HepG2 (cell line): Measurements from ENCODE around the gene EPM2A. TPM values are rescaled to one million over a fixed set of nuclear protein-coding genes. Genes with fewer than 3 reads are reported as not detected.

ENCODE experiments used
- ATAC-seq: fragments of 200-7000 bp; cut with Tn5 transposase; 3 replicates; pipeline ENCODE4 v1.9.1; 2020; ENCODE audit warnings: mild to moderate bottlenecking, moderate library complexity
- BruUV-seq: library from RNA; stranded (reverse); fragments of 400-500 nt; replicated peaks from 2 replicates; lab custom pipeline; 2021; lab: Mats Ljungman, UMichigan
- CTCF ChIA-PET: fragments of 300-600 bp; formaldehyde crosslinking; extraction: SDS; loops from one replicate; lab custom pipeline; 2021; ENCODE audit warnings: low total read pairs, inconsistent platforms, low intra/inter-chr PET ratio; lab: Yijun Ruan, JAX
- POLR2A ChIA-PET: fragments of 350-600 bp; sonication (Branson Sonifier 250); formaldehyde crosslinking; loops from one replicate; lab custom pipeline; 2020; ENCODE audit warnings: antibody characterized with exemption, inconsistent platforms; lab: Yijun Ruan, JAX
- DNase-seq: peaks from one replicate; pipeline ENCODE4 v3.0.0-alpha.2; 2015; ENCODE audit warnings: low spot score
- FAIRE-seq: peaks from 3 replicates; lab custom pipeline; 2011; peaks lifted over from hg19 to GRCh38; lab: Jason Lieb, UNC
- H2AFZ ChIP-seq: one replicate; pipeline ENCODE4 v1.6.1; 2011; ENCODE audit warnings: low read length, inconsistent platforms
- H3K27ac ChIP-seq: fragments of 300-600 bp; 3 replicates; pipeline ENCODE4 v1.8.0; 2011; ENCODE audit warnings: mixed run types, mild to moderate bottlenecking, mixed read lengths, low read length, inconsistent platforms; ENCODE audit not compliant: insufficient read depth; ENCODE audit errors: extremely low read length
- H3K27me3 ChIP-seq, 2 experiments: fragments of 200-600 bp in 1 of 2; 2 replicates in 1 of 2; 3 replicates in 1 of 2; pipeline versions ENCODE4 v1.6.0 to v1.8.0; 2011; ENCODE audit warnings: low read length in 2 of 2, mild to moderate bottlenecking in 2 of 2, moderate library complexity in 2 of 2, inconsistent platforms in 1 of 2; ENCODE audit not compliant: insufficient read depth in 2 of 2, control insufficient read depth in 1 of 2
- H3K36me3 ChIP-seq, 2 experiments: fragments of 200-600 bp in 1 of 2; replicated peaks in 1 of 2; 2 replicates in 1 of 2; 3 replicates in 1 of 2; pipeline versions ENCODE4 v1.5.1 to v1.8.0; 2011; ENCODE audit warnings: low read length in 2 of 2, inconsistent platforms in 1 of 2; ENCODE audit not compliant: insufficient read depth in 2 of 2, control insufficient read depth in 1 of 2
- H3K4me1 ChIP-seq: 2 replicates; pipeline ENCODE4 v1.5.1; 2012; ENCODE audit warnings: low read length, inconsistent platforms; ENCODE audit not compliant: insufficient read depth
- H3K4me2 ChIP-seq: 2 replicates; pipeline ENCODE4 v1.6.0; 2011; ENCODE audit warnings: low read depth, low read length, inconsistent platforms
- H3K4me3 ChIP-seq, 3 experiments: fragments of 200-600 bp in 1 of 3; sonication (generic), shearing (Covaris generic) in 1 of 3; replicated peaks in 1 of 3; 2 replicates each; pipeline ENCODE4 v1.5.1; 2011 to 2016; ENCODE audit warnings: low read length in 3 of 3, inconsistent platforms in 2 of 3, low read depth in 2 of 3, mild to moderate bottlenecking in 2 of 3, control low read depth in 1 of 3, mixed read lengths in 1 of 3; ENCODE audit not compliant: insufficient read depth in 1 of 3
- H3K79me2 ChIP-seq: one replicate; pipeline ENCODE4 v1.6.1; 2011; ENCODE audit warnings: low read length, inconsistent platforms; ENCODE audit not compliant: insufficient read depth
- H3K9ac ChIP-seq: 2 replicates; pipeline ENCODE4 v1.6.0; 2011; ENCODE audit warnings: mild to moderate bottlenecking, low read depth, low read length, inconsistent platforms; ENCODE audit not compliant: insufficient read depth
- H3K9me3 ChIP-seq: 2 replicates; pipeline ENCODE4 v1.5.1; 2012; ENCODE audit warnings: mild to moderate bottlenecking, low read length
- H4K20me1 ChIP-seq: 2 replicates; pipeline ENCODE4 v1.6.0; 2011; ENCODE audit warnings: inconsistent platforms, mild to moderate bottlenecking, low read length, moderate library complexity; ENCODE audit not compliant: insufficient read depth
- DMAP1 ChIP-seq: IDR thresholded peaks from 2 replicates; pipeline ENCODE4 v1.6.1; 2016
- FOXP1 ChIP-seq, 2 experiments: fragments of 450-650 bp in 1 of 2; IDR thresholded peaks; 2 replicates each; pipeline ENCODE4 v1.6.1; 2017 to 2018; ENCODE audit warnings: antibody characterized with exemption in 1 of 2
- GATAD2A ChIP-seq: IDR thresholded peaks from 2 replicates; pipeline ENCODE4 v1.6.1; 2016
- KAT2B ChIP-seq: fragments of 150-350 bp; IDR thresholded peaks from 2 replicates; pipeline ENCODE4 v1.6.1; 2014; ENCODE audit warnings: low read depth, low read length, borderline replicate concordance
- MAF1 ChIP-seq: sonication (generic); formaldehyde crosslinking; IDR thresholded peaks from 2 replicates; pipeline ENCODE4 v1.5.0; 2020; ENCODE audit warnings: missing genetic modification reagents, borderline replicate concordance
- ZBTB7A ChIP-seq: sonication (generic); formaldehyde crosslinking; IDR thresholded peaks from 2 replicates; pipeline ENCODE4 v1.8.0; 2022; ENCODE audit warnings: mild to moderate bottlenecking, missing genetic modification reagents
- ZFAT ChIP-seq: sonication (generic); formaldehyde crosslinking; conservative IDR thresholded peaks from 2 replicates; pipeline ENCODE4 v1.8.1; 2023; ENCODE audit warnings: missing genetic modification reagents, inconsistent platforms
- ZMYM3 ChIP-seq: sonication (generic); formaldehyde crosslinking; IDR thresholded peaks from 2 replicates; pipeline ENCODE4 v1.5.1; 2020; ENCODE audit warnings: mild to moderate bottlenecking, missing genetic modification reagents
- ZNF775 ChIP-seq: sonication (generic); formaldehyde crosslinking; IDR thresholded peaks from 2 replicates; pipeline ENCODE4 v1.4.0; 2020; ENCODE audit warnings: missing genetic modification reagents, mild to moderate bottlenecking, moderate library complexity, borderline replicate concordance
- ZNF816 ChIP-seq: sonication (generic); formaldehyde crosslinking; IDR thresholded peaks from 2 replicates; pipeline ENCODE4 v1.8.0; 2022; ENCODE audit warnings: missing genetic modification reagents, mild to moderate bottlenecking, borderline replicate concordance
- WGBS: methylation state at CpG from one replicate; pipeline ENCODE4 v1.1.6; 2017; ENCODE audit warnings: low lambda C conversion rate; 5-methylcytosine and 5-hydroxymethylcytosine counted together
- in situ Hi-C: cut with HindIII; loops from 2 replicates; pipeline ENCODE4 v1.10.0; 2017; ENCODE audit warnings: low pct_unique_long_range_greater_than_20kb; ENCODE audit not compliant: extremely low pct_ligation_motif_present
- intact Hi-C: fragments of 100-400 bp; cut with micrococcal nuclease; formaldehyde crosslinking; loops from one replicate; pipeline ENCODE4 v1.10.0; 2022; ENCODE audit not compliant: unreplicated experiment
- polyA plus RNA-seq, 8 experiments: library from polyadenylated mRNA; depleted of rRNA in 3 of 8; stranded (reverse) in 7 of 8; unstranded in 1 of 8; fragments of >200 nt; fragmentation: Illumina TruSeq in 4 of 8; extraction: Trizol in 4 of 8; gene quantifications; 2 replicates each; pipeline versions ENCODE4 v1.2.1 to v1.2.3, GENCODE V29; 2011 to 2016; ENCODE audit warnings: low read depth in 4 of 8, missing spikeins in 1 of 8, mixed read lengths in 1 of 8; ENCODE audit not compliant: insufficient read depth in 1 of 8
- total RNA-seq, 5 experiments: library from RNA; depleted of rRNA; stranded (reverse); fragments of >200 nt; fragmentation: Illumina TruSeq; extraction: Trizol; gene quantifications; 2 replicates each; pipeline ENCODE4 v1.2.3, GENCODE V29; 2016; ENCODE audit warnings: low read depth in 1 of 5
- TF ChIP-seq, protein P1 (sequence below): sonication (generic); formaldehyde crosslinking; IDR thresholded peaks from 2 replicates; pipeline ENCODE4 v1.8.0; 2022; ENCODE audit warnings: mild to moderate bottlenecking, missing genetic modification reagents, borderline replicate concordance
- TF ChIP-seq, protein P2 (sequence below): sonication (generic); formaldehyde crosslinking; IDR thresholded peaks from 2 replicates; pipeline ENCODE4 v1.5.0; 2020; ENCODE audit warnings: missing genetic modification reagents
- TF ChIP-seq, protein P3 (sequence below): sonication (generic); formaldehyde crosslinking; IDR thresholded peaks from 2 replicates; pipeline ENCODE4 v1.4.0; 2020; ENCODE audit warnings: mild to moderate bottlenecking, missing genetic modification reagents

Gene EPM2A
- total and polyA plus RNA-seq, 2 of the 13 experiments (the other 11 are each of a cell fraction or from before 2014, with no cell fraction given) = 4.6 to 9.2 TPM

DNA sequence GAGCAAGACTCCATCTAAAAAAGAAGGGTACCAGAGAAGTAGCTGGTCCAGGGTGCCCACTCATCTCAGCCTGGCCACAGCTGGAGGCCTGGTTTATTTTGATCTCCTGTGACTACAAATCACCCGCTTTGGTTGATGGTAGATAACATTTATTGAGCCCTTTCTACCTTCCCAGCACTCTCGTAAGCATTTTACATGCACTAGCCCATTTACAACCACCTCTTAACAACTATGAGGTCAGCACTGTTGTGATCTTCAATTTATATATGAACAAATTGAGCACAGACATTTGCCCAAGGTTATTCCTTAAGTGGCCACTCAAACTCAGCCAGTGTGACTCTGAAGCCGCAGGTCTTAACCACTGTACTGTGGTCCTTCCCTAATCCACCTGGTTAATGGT is 104.7 kb downstream of the EPM2A start:
- Histone ChIP-seq H3K9me3 (no peaks in the 10 kb centered on the region), H3K4me2 (no peak overlapping the region), H3K36me3 (no peaks in the 10 kb centered on the region), H3K4me1 (no peaks in the 10 kb centered on the region), H3K27me3 (no peaks in the 10 kb centered on the region), H3K27ac (no peak overlapping the region), H3K9ac (no peak overlapping the region), H4K20me1 (no peaks in the 10 kb centered on the region), H3K79me2 (no peaks in the 10 kb centered on the region)
- no TSS peak for BruUV-seq
- 84% methylated on average over 3 of the region's 3 CpGs for WGBS
- intact Hi-C loops = loop anchor here (5.0 kb wide), 1 partner anchor 798 kb away; no protein-coding TSS in a partner anchor
- FAIRE-seq = no peak
- POLR2A ChIA-PET = no interaction called here
- TF ChIP-seq FOXP1 (IDR thresholded peaks at IDR 0.05) (no peak), FOXP1 (CRISPR knock-in tag; IDR thresholded peaks at IDR 0.05) (no peak)
- TF ChIP-seq, all 625 proteins: peak for 0
- in situ Hi-C loops = loop anchor here (10.0 kb wide), 1 partner anchor 1046 kb away; no protein-coding TSS in a partner anchor
- DNase-seq (no peak), ATAC-seq (no peak)
- Histone ChIP-seq H2AFZ (no peak overlapping the region), H3K4me3 (no peak overlapping the region)
- CTCF ChIA-PET = no interaction called here

DNA sequence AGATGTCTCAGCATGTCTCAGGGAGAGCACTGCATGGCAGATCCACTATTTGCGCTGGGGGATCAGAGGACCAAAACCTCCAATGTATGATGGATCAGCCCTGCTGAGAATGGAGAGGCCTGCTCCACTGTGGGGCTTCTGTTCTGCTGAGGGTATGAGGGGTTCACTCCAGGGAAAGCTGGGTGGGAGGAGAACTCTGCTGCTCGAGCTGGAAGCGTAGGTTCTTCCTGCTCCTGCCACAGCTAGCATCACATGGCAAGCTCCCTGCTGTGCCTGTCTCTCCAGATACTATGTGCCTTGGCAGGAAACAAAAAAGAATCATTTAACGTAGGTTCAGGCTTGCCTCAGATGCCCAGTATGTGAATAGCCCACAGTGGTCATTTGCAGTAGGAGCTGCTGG is 105.8 kb downstream of the EPM2A start:
- Histone ChIP-seq H3K27me3 (no peaks in the 10 kb centered on the region), H3K9me3 (no peaks in the 10 kb centered on the region), H3K4me3 (no peak overlapping the region), H3K4me1 (no peaks in the 10 kb centered on the region), H3K9ac (no peak overlapping the region), H3K36me3 (no peaks in the 10 kb centered on the region), H3K27ac (no peak overlapping the region), H2AFZ (no peak overlapping the region), H4K20me1 (no peaks in the 10 kb centered on the region), H3K79me2 (no peaks in the 10 kb centered on the region), H3K4me2 (no peak overlapping the region)
- ATAC-seq = no peak
- BruUV-seq = no TSS peak
- no peak for DNase-seq
- ChIA-PET CTCF (no interaction called here), POLR2A (no interaction called here)
- 92% methylated on average over 2 of the region's 4 CpGs for WGBS
- FAIRE-seq = no peak
- in situ Hi-C loops = no loop called here
- intact Hi-C loops = no loop called here
- TF ChIP-seq ZMYM3 (CRISPR knock-in tag) (no peak), ZNF775 (no peak), KAT2B (no peak), ZBTB7A (CRISPR knock-in tag) (no peak), DMAP1 (CRISPR knock-in tag) (no peak), ZFAT (CRISPR knock-in tag) (no peak), MAF1 (no peak), GATAD2A (CRISPR knock-in tag) (no peak), ZNF816 (no peak)
- TF ChIP-seq, protein P1, sequence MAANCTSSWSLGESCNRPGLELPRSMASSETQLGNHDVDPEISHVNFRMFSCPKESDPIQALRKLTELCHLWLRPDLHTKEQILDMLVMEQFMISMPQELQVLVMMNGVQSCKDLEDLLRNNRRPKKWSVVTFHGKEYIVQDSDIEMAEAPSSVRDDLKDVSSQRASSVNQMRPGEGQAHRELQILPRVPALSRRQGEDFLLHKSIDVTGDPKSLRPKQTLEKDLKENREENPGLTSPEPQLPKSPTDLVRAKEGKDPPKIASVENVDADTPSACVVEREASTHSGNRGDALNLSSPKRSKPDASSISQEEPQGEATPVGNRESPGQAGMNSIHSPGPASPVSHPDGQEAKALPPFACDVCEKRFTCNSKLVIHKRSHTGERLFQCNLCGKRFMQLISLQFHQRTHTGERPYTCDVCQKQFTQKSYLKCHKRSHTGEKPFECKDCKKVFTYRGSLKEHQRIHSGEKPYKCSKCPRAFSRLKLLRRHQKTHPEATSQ (CRISPR knock-in tag) = no peak
- TF ChIP-seq, protein P2, sequence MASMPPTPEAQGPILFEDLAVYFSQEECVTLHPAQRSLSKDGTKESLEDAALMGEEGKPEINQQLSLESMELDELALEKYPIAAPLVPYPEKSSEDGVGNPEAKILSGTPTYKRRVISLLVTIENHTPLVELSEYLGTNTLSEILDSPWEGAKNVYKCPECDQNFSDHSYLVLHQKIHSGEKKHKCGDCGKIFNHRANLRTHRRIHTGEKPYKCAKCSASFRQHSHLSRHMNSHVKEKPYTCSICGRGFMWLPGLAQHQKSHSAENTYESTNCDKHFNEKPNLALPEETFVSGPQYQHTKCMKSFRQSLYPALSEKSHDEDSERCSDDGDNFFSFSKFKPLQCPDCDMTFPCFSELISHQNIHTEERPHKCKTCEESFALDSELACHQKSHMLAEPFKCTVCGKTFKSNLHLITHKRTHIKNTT = no peak
- TF ChIP-seq, protein P3, sequence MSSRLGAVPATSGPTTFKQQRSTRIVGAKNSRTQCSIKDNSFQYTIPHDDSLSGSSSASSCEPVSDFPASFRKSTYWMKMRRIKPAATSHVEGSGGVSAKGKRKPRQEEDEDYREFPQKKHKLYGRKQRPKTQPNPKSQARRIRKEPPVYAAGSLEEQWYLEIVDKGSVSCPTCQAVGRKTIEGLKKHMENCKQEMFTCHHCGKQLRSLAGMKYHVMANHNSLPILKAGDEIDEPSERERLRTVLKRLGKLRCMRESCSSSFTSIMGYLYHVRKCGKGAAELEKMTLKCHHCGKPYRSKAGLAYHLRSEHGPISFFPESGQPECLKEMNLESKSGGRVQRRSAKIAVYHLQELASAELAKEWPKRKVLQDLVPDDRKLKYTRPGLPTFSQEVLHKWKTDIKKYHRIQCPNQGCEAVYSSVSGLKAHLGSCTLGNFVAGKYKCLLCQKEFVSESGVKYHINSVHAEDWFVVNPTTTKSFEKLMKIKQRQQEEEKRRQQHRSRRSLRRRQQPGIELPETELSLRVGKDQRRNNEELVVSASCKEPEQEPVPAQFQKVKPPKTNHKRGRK = no peak
